GM13976 (cell line): ENCODE measurements around the gene AFDN.

Experiments
- DNase-seq: peaks from one replicate; pipeline ENCODE4 v3.0.0; 2012; ENCODE audit warnings: low spot score
- in situ Hi-C: fragments of 300-500 bp; cut with MboI; formaldehyde crosslinking; loops from one replicate; pipeline ENCODE4 v1.12.0; 2022; ENCODE audit warnings: low sequenced_read_pairs, mixed read lengths, inconsistent platforms; ENCODE audit not compliant: unreplicated experiment
- TF ChIP-seq, protein P1 (sequence below): IDR thresholded peaks from 2 replicates; pipeline ENCODE4 v1.5.1; 2012; ENCODE audit warnings: borderline replicate concordance, mild to moderate bottlenecking; ENCODE audit not compliant: insufficient read depth; ENCODE audit errors: extremely low read depth, missing control alignments, control extremely low read depth

AFDN gene

DNA sequence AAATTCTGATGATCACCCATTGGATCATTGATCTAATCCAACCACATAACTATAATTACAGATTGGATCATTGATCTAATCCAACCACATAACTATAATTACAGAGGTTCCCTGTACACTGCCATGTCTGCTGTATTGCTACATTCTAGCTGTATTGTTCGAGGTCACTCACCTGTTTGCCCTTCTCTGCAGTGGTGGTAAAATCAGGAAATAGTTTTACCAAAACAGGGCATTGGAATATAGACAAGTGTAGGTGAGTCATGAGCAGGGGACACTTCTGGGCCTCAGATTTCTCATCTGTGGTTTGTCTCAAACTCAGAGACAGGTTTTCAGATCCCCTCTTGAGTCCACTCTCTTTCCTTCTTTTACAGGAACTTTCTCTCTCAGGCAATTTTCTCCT, 9.0 kb upstream of the AFDN start:
- TF ChIP-seq, protein P1, sequence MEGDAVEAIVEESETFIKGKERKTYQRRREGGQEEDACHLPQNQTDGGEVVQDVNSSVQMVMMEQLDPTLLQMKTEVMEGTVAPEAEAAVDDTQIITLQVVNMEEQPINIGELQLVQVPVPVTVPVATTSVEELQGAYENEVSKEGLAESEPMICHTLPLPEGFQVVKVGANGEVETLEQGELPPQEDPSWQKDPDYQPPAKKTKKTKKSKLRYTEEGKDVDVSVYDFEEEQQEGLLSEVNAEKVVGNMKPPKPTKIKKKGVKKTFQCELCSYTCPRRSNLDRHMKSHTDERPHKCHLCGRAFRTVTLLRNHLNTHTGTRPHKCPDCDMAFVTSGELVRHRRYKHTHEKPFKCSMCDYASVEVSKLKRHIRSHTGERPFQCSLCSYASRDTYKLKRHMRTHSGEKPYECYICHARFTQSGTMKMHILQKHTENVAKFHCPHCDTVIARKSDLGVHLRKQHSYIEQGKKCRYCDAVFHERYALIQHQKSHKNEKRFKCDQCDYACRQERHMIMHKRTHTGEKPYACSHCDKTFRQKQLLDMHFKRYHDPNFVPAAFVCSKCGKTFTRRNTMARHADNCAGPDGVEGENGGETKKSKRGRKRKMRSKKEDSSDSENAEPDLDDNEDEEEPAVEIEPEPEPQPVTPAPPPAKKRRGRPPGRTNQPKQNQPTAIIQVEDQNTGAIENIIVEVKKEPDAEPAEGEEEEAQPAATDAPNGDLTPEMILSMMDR: no peak
- DNase-seq: no peak
- in situ Hi-C loops: no loop called here

DNA sequence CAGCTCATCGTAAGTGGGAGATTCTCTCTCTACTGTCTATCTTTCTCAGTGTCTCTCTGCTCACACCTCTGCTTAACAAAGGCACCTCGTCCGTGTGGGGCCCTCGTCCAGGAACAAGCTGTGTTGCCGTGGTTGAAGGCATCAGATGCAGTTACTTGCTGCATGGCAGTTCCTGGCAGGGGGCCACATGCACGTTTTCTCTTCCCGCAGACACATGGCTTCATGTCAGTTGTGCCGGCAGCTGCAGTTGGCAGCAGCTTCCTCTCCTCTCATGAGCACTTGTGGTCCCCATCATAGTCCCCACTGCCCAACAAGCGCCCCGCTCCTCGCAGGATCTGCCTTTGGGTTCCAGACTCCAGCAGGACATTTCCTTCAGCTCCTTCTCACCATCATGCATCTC, 7.1 kb upstream of the AFDN start:
- in situ Hi-C loops: no loop called here
- DNase-seq: no peak
- TF ChIP-seq, protein P1: no peak

- TF ChIP-seq, protein P1: no peak
- no peak for DNase-seq
- in situ Hi-C loops: no loop called here
Observed at GRCh38 chr6:167820681-167821080, 6.0 kb upstream of the AFDN start.

DNA sequence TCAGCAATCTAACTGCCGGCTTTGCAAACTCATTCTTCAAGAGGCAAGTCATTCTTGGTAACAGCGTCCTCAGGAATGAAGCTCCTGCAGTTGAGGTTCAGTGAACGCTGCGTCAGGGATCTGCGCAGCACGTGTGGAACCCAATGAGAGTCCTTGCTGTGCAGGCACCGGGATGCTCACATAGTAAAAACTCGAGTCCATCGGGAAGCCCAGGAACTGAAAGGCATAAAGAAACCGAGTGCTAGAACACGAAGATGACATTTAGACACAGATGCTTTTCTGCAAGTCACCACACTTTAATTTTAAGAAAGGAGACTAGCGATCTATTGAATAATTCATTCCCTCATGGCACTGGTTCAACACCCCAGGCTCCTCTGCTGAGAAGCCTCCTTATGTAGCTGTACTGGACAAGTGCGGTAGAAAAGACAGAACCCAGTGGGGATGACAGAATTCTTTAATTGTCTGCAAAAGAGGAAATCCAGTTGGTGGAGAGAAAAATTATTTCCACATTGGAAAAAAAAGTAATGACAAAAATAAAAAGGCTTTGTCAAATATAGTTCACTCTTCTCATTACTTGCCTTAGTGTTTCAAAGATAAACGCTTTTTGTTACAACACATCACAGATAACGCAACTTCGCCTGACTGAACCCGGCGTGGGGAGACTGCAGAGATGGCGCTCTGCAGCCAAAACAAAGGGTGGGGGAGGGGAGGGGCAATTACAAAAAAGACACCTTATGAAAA, 1.9 kb upstream of the AFDN start:
- DNase-seq: no peak
- in situ Hi-C loops: no loop called here
- TF ChIP-seq, protein P1: no peak

DNA sequence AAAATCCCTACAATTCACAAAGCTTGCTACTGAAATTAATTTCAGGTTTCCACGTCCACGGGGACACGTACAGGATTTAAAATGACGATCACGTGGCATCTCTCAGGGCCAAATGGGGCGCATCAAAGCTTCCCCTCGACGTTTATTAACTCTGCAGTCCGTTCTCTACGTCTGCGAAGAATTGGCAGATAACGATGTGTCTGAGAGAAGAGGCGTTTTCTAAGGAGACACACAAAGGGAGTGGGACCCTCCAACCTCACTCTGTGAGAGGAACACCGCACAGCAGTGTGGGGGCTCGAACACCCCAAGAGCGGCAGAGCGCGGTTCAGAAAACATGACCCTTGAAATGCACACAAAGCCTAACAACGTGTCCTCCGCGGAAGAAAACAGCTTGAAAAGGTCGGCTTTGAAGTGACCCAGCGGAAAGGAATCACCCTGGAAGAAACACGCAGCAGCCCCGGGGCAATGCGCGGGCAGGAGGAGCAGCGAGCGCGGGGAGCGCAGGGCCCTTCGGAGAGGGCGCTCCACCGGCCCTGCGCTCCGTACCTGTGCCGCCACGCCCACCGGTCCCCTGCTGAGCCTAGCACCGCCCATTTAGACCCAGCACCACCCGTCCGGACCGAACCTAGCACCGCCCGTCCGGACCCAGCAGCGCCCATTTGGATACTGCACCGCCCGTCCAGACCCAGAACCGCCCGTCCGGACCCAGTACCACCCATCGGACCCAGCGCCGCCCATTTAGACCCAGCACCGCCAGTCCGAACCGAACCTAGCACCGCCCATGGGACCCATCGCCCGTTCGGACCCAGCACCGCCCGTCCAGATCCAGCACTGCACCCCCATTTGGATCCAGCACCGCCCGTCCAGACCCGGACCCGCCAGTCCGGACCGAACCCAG, 1.1 kb upstream of the AFDN start:
- DNase-seq: no peak
- TF ChIP-seq, protein P1: no peak
- in situ Hi-C loops: no loop called here

GRCh38 chr6:167826230-167826895, 348 bp upstream of the AFDN start:
- in situ Hi-C loops: no loop called here
- TF ChIP-seq, protein P1: peak; percentile 28
- DNase-seq: peak; percentile 91
